Stimulated activated CD8-positive, alpha-beta memory T cell treated with anti-CD3 and anti-CD28 coated beads, Interleukin-15, amount 100 ng/mL, for 24 hours (primary cell): ENCODE data around the gene GNB3.
"Not testable (repeated sequence)": the region's sequence is repeated elsewhere in the genome, so short reads cannot be mapped to it uniquely, and the experiment has no call there.

Experiments used
- DNase-seq: peaks from one replicate; pipeline ENCODE4 v3.0.0-alpha.2; 2020; ENCODE audit warnings: low read depth

GNB3 gene

DNA sequence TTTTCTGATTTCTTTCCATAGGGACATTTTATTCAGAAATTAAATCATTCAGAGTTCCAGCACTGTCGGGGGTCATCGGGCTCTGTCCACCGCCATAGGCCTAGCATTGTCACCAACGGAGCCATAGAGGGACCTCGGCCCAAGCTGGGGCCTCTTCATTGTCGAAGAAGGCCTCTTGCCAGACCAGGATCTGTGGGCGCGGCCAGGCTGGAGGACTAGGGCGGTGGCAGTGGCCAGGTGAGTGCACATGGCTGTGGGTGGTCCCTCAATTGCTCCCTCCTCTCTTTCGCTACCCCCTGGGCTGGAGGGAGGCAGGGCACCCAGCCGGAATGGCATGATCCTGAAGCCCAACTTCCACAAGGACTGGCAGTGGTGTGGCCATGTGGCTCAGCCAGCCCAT, 43.0 kb downstream of the GNB3 start:
- DNase-seq, result no peak

DNA sequence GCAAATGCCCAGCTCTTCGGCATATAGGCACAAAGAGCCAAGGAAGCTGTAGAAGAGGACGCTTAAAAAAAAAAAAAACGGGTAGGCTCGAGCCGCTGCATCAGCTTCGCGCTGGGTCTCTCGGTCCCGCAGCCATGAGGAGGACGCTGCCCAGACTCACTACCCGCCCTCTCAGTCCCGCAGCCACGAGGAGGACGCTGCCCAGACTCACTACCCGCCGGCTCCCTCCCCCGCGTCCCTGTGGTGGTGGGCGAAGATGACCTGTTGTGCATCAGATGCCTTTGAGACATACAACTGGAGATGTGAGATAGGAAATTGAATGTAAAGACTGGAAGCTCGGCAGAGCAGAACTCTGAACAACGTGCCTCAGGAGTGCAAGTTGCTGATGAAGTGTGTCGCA, 43.8 kb downstream of the GNB3 start:
- DNase-seq, result no peak

DNA sequence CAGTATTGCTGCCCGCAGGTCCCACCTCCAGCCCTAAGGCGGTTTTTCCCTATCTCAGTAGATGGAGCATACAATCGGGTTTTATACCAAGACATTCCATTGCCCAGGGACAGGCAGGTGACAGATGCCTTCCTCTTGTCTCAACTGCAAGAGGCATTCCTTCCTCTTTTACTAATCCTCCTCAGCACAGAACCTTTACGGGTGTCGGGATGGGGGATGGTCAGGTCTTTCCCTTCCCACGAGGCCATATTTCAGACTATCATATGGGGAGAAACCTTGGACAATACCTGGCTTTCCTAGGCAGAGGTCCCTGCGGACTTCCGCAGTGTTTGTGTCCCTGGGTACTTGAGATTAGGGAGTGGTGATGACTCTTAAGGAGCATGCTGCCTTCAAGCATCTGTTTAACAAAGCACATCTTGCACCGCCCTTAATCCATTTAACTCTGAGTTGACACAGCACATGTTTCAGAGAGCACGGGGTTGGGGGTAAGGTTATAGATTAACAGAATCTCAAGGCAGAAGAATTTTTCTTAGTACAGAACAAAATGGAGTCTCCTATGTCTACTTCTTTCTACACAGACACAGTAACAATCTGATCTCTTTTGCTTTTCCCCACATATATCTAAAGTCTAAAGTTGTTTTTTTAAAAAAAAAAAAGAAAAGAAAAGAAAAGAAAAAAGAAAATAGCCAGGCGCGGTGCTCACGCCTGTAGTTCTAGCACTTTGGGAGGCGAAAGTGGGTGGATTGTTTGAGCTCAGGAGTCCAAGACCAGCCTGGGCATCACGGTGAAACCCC, 45.7 kb downstream of the GNB3 start:
- not testable (repeated sequence) for DNase-seq

DNA sequence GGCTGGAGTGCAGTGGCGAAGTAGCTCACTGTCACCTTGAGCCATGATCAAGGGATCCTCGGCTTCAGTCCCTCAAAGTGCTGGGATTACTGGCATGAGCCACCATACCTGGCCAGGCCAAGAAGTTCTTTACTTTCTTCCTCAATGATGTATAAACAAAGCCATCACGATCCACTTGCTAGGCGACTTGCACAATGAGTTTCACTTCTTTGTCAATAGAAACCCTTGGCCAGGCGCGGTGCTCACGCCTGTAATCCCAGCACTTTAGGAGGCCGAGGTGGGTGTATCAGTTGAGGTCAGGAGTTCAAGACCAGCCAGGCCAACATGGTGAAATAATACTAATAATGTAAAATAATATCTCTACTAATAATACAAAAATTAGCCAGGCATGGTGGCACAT, 46.7 kb downstream of the GNB3 start:
- DNase-seq, result no peak

DNA sequence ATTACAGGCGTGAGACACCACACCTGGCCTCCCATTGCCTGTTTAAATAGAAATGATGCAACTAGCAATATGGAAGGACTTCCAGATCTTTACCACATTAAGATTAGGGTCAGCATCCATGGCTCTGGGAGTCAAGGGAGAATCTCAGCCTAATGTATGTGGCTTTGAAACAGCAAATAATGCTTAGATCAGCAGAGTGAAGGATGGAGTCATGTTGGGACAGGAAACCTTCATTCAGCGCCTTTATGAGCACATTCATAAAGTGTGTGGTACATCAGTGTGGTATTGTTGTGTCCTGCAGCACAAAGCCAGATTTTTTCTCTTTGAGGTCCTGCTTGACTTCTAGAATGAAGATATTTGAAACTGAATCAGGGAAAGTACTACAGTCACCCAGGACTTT, 47.6 kb downstream of the GNB3 start:
- DNase-seq, result no peak

DNA sequence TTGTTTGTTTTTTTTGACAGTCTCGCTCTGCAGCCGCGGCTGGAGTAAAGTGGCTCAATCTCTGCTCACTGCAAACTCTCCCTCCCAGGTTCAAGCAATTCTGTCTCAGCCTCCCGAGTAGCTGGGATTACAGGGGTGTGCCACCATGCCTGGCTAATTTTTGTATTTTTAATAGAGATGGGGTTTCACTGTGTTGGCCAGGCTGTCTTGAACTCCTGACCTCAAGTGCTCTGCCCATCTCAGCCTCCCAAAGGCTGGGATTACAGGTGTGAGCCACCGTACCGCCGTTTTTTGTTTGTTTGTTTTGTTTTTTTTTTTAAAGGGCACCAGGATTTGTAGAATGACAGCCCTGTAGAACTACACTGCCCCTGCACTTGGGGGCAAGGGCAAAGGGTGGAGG, 48.1 kb downstream of the GNB3 start:
- not testable (repeated sequence) for DNase-seq

DNA sequence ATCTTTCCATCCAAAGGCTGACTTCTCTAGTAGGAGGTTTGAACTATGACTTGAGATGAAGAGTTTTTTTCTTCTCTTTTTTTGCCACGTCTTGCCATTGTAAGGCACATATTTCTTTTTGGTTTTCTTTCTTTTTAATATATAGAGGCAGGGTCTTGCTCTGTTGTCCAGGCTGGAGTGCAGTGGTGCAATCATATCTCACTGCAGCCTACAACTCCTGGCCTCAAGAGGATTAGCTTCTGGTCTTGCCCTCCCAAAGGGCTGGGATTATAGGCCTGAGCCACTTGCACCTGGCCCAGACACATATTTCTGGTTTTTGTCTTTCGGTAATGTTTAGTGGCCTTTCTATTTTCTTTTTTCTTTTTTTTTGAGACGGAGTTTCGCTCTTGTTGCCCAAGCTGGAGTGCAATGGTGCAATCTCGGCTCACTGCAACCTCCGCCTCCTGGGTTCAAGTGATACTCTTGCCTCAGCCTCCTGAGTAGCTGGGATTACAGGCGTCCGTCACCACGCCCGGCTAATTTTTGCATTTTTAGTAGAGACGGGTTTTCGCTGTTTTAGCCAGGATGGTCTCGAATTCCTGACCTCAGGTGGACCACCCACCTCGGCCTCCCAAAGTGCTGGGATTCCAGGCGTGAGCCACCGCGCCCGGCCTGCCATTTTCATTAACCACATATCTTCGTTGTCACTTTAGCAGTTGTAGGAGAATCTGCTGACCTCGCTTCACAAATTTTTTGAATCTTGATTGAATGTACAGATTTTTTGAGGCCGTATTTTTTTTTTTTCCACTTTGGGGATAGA, 49.2 kb downstream of the GNB3 start:
- not testable (repeated sequence) for DNase-seq

DNA sequence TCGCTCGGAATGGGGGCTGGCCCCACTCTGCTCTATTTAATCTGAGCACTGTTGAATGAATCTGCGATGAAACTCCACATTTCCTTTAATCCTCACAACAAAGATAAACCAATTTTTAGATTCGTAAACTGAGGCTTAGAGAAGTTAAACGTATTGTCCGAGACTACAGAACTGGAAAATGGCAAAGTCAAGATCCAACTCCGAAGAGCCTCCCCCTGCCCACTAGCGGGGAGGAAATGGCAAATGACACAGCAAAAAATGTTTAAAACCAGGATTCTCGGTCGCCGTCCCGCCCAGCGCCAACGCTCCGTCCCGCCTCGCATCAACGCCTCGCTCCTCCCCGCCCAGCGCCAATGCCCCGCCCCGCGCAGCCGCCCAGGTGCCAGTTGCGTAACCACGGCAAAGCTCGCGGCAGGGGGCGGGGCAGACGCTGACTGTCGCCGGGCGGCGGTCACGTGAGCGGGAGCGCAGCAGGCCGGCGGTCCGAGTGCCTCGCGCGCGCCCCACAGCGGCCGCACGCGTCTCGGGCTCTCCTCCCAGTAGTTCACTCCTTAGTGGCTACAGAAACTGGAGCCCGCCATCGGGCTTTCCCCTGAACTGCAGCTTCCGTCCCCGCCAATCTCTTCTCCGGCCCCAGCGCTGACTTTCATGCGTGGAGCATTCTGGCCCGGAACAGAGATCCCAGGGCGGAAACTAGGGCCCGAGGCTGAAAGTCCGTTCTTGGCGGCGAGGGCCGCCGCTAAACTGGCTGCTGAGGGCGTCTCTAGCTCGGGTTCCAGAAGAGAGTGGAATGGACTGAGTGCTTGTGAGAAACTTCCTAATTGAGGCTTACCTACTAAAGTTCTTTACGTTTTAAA, 50.3 kb downstream of the GNB3 start:
- peak; percentile 94 for DNase-seq

DNA sequence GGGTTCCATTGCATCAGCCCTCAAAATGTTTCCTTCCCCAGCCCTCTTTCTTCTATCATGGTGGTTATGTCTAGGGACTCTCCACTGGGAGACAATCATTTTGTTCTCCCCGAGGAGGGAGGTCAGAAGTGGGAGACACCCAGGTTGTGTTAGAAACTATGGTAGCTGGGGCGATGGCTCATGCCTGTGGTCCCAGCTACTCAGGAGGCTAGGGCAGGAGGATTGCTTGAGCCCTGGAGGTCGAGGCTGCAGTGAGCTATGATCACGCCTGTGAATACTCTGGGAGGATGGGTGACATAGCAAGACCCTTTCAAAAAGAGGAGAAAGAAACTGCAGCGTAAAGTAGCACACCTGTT, 50.9 kb downstream of the GNB3 start:
- no peak for DNase-seq

DNA sequence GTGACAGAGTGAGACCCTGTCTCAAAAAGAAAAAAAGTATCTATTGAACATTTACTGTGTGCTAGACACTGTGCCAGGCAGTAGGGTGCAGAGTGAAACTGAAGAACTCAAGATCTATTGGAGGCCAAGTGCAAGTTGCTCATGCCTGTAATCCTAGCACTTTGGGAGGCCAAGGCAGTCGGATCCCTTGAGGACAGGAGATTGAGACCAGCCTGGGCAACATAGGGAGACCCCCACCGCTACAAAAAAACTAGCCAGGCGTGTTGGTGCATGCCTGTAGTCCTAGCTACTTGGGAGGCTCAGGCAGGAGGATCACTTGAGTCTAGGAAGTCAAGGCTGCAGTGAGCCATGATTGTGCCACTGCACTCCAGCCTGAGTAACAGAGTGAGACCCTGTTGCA, 52.0 kb downstream of the GNB3 start:
- not testable (repeated sequence) for DNase-seq

DNA sequence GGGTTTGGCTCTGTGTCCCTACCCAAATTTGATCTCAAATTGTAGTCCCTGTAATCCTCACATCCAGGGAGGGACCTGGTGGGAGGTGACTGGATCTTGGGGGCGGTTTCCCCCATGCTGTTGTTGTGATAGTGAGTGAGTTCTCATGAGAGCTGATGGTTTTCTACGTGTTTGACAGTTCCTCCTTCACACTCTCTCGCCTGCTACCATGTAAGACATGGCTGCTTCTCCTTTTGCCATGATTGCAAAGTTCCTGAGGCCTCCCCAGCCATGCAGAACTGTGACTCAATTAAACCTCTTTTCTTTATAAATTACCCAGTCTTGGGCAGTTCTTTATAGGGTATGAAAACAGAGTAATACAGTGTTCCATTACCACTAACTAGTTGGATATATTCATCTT, 53.6 kb downstream of the GNB3 start:
- no peak for DNase-seq
